GM12875 (cell line): ENCODE data around the gene SCCPDH.

Source experiments
- H3K4me3 ChIP-seq: one replicate; pipeline ENCODE4 v1.5.1; 2011; ENCODE audit warnings: low read depth, low read length, control low read depth
- CTCF ChIP-seq: IDR thresholded peaks from 2 replicates; pipeline ENCODE4 v1.5.1; 2011; ENCODE audit warnings: low read depth, mild to moderate bottlenecking, control low read depth, inconsistent platforms, low read length, moderate library complexity, borderline replicate concordance; ENCODE audit not compliant: insufficient read depth

SCCPDH gene

GRCh38 chr1:246814890-246815289, 90.7 kb downstream of the SCCPDH start:
- TF ChIP-seq CTCF = no peak
- no peak overlapping the region for H3K4me3 ChIP-seq

GRCh38 chr1:246815693-246816270, 91.6 kb downstream of the SCCPDH start:
- no peak for TF ChIP-seq CTCF
- H3K4me3 ChIP-seq = no peak overlapping the region
